NCI-H2107 treated with DMSO at 0.1 percent for 48 hours (cell line): ENCODE results near the gene CUX1.
"Not testable (repeated sequence)": the region's sequence is repeated elsewhere in the genome, so short reads cannot be mapped to it uniquely, and the experiment has no call there.

ENCODE experiments used
- DNase-seq: peaks from one replicate; lab custom pipeline; 2025; ENCODE audit not compliant: unreplicated experiment; lab: John Stamatoyannopoulos, UW

The CUX1 gene

GRCh38 chr7:101849314-101849713, 31.9 kb downstream of the CUX1 start:
- DNase-seq: not testable (repeated sequence)

GRCh38 chr7:101852364-101852763, 34.9 kb downstream of the CUX1 start:
- DNase-seq: not testable (repeated sequence)

DNA sequence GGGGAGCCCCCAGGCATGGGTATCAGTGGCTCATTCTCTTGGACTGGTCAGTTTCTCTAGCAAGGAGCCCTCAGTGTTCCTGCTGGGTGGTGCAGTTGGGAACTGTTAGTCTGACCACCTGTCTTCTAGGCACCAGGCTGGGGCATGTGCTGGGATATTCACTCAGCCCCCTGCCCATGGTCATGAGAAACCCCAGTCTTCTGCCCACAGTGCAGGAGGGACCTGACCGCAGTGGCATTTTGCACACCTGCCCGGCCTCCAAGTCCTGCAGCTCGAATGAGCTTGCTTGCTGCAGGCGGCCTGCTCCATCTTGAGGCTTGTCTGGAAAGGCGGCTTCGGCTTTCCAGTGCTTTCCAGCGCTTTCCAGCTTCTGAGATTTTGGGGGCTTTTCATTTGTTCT, 36.3 kb downstream of the CUX1 start:
- no peak for DNase-seq

DNA sequence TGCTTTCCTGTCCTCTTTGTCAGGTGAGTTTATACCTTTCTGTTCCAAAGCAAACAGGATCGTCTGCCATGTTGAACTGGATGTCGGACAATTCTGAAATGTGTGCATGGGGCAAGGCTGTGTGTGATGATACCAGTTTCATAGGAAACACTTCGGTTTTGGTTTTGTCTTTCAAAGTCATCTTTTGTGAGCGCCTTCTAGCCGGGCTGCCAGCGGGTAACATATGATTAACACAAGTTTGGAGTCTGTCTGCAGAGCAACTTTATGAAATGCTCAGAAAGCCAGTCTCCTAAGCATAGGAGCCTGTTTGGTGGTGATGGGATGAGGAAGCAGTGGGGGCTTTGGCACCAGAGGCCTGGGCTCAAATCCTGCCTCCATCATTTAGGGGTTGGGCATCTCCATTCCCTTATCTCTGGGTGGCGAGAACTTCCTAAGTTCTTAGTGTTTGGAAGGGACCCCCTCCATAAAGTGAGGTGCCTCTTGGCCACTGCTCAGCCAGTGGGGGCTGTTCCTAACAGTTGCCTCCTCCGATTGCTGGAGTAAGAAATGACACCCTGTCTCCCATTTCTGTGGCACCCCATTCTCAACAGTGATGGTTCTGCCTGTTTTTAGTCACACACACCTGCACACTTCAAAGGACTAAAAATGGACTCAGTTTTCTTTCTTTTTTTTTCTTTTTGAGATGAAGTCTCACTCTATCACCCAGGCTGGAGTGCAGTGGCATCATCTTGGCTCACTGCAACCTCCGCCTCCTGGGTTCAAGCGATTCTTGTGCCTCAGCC, 36.8 kb downstream of the CUX1 start:
- no peak for DNase-seq

- DNase-seq: peak; percentile 89
These were observed 39.3 kb downstream of the CUX1 start for GRCh38 chr7:101856473-101857357.

DNA sequence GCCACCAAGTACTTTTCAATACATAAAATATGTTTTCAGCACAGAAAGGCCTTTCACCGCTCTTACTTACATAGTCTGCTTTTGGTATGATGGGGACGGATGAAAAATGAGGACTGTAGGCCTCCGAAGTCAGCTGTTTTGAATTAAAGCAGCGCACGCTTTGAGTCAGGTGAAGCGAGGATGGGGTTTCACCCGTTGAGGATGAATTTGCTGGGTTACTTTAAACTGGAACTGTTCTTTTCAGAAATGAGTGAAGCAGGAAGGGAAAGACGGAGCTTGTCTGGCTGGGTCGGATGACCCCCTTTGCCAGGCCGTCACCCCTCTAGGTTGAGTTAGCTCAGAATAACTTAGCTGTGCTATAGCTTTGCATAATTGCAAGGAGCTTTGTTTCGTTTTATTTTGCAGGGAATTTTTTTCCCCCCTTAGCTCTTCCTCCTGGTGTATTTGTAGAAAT, 40.0 kb downstream of the CUX1 start:
- DNase-seq: no peak

GRCh38 chr7:101858437-101859385, 41.3 kb downstream of the CUX1 start:
- no peak for DNase-seq

- DNase-seq: no peak
These were observed 42.1 kb downstream of the CUX1 start for GRCh38 chr7:101859411-101860106.

GRCh38 chr7:101860316-101861217, 43.1 kb downstream of the CUX1 start:
- no peak for DNase-seq

GRCh38 chr7:101861218-101861775, 43.9 kb downstream of the CUX1 start:
- no peak for DNase-seq

DNA sequence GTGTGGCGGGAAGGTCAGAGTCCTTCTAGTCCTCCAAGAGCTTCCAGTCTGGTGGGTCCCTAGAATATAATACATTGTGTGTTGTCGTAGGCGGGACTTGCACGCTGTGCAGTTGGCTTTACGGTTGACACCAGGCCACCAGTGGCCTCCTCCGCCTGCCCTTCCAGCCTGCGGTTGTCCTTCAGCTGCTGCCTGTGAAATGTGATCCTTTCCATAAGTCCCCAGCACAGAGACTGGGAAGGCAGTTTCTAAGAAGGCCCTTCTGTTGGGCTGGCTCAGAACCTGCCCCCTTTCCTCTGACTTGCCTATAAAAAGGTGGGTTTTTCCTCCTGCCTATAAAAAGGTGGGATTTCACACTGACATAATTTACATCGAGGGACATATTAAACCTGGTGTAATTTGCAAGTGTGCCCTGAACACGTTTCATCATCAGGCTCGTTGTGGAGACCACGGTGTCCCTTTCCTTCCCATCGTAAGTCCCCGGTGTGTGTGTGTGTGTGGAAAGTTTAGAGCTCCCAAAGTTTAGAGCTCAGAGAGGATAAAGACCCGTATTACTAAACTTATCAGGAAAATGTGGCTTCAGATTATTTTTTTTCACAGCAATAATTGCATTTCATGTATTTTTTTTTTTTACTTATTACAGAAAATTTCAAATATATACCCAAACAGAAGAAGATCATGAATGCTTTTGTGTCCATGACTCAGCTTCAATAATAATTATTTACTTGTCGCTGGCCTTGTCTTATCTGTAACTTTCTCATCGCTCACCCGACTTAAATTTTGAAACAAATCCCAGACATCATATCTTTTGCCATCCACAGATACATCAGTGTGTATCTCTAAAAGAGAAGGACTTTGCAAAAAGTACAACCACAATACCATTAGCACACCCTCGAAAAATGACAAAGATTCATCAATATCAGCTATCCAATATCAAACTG, 45.1 kb downstream of the CUX1 start:
- peak; percentile 43 for DNase-seq

- no peak for DNase-seq
These were observed 46.2 kb downstream of the CUX1 start for GRCh38 chr7:101863598-101863997.

GRCh38 chr7:101864039-101864438, 46.6 kb downstream of the CUX1 start:
- DNase-seq: no peak

GRCh38 chr7:101865031-101865430, 47.6 kb downstream of the CUX1 start:
- no peak for DNase-seq

- no peak for DNase-seq
These were observed 48.0 kb downstream of the CUX1 start for GRCh38 chr7:101865455-101865854.

- DNase-seq: no peak
These were observed 48.9 kb downstream of the CUX1 start for GRCh38 chr7:101866328-101866727.

- DNase-seq: no peak
These were observed 49.8 kb downstream of the CUX1 start for GRCh38 chr7:101867265-101867664.

GRCh38 chr7:101867681-101868080, 50.3 kb downstream of the CUX1 start:
- DNase-seq: not testable (repeated sequence)
